NCI-H1436 treated with DMSO at 0.1 percent for 48 hours (cell line): Measurements from ENCODE around the gene PDZD4.

ENCODE experiments used
- DNase-seq: peaks from one replicate; lab custom pipeline; 2025; lab: John Stamatoyannopoulos, UW

Gene PDZD4

GRCh38 chrX:153755136-153755535, 75.2 kb downstream of the PDZD4 start:
- no peak for DNase-seq
